GM12878 (cell line): Measurements from ENCODE around the gene ABCC4. TPM values are rescaled to one million over a fixed set of nuclear protein-coding genes. Genes with fewer than 3 reads are reported as not detected.

Experiments
- ATAC-seq: fragments of 200-7000 bp; cut with Tn5 transposase; 3 replicates; pipeline ENCODE4 v1.9.1; 2020; ENCODE audit warnings: mild to moderate bottlenecking, moderate library complexity
- BruUV-seq: library from RNA; stranded (reverse); fragments of 400-500 nt; replicated peaks from 2 replicates; lab custom pipeline; 2021; lab: Mats Ljungman, UMichigan
- CTCF ChIA-PET: fragments of 300-600 bp; sonication (Branson Sonifier 250); formaldehyde crosslinking; extraction: SDS; loops from one replicate; lab custom pipeline; 2021; ENCODE audit warnings: inconsistent platforms; lab: Yijun Ruan, JAX
- POLR2A ChIA-PET: fragments of 350-600 bp; formaldehyde crosslinking; extraction: SDS; loops from one replicate; lab custom pipeline; 2021; ENCODE audit warnings: inconsistent platforms; lab: Charles Lee
- RAD21 ChIA-PET: fragments of 300-600 bp; sonication (Branson Sonifier 250); formaldehyde crosslinking; loops from one replicate; lab custom pipeline; 2023; ENCODE audit warnings: antibody characterized with exemption; ENCODE audit not compliant: unreplicated experiment; lab: Charles Lee
- SMC1A ChIA-PET: fragments of 300-600 bp; sonication (Branson Sonifier 250); formaldehyde crosslinking; loops from one replicate; lab custom pipeline; 2023; ENCODE audit not compliant: unreplicated experiment, uncharacterized antibody; lab: Charles Lee
- DNase-seq: peaks from one replicate; pipeline ENCODE4 v3.0.0-alpha.2; 2011; ENCODE audit warnings: low read depth, low spot score
- FAIRE-seq: peaks from 3 replicates; lab custom pipeline; 2011; peaks lifted over from hg19 to GRCh38; lab: Jason Lieb, UNC
- H2AFZ ChIP-seq: 2 replicates; pipeline ENCODE4 v1.6.0; 2011; ENCODE audit warnings: low read depth, low read length, control low read depth; ENCODE audit not compliant: control insufficient read depth
- H3K27ac ChIP-seq: 2 replicates; pipeline ENCODE4 v1.5.1; 2011; ENCODE audit warnings: control low read depth; ENCODE audit not compliant: control insufficient read depth, insufficient read depth
- H3K27me3 ChIP-seq, 2 experiments: replicated peaks in 1 of 2; 2 replicates each; pipeline versions ENCODE4 v1.6.0 to v1.6.1; 2011; ENCODE audit warnings: low read length in 1 of 2; ENCODE audit not compliant: control insufficient read depth in 2 of 2, insufficient read depth in 2 of 2
- H3K36me3 ChIP-seq, 2 experiments: 2 replicates each; pipeline ENCODE4 v1.5.1; 2011; ENCODE audit warnings: low read length in 1 of 2; ENCODE audit not compliant: control insufficient read depth in 2 of 2, insufficient read depth in 2 of 2
- H3K4me1 ChIP-seq: 2 replicates; pipeline ENCODE4 v1.6.1; 2011; ENCODE audit warnings: mild to moderate bottlenecking, low read length, moderate library complexity, mixed read lengths; ENCODE audit not compliant: control insufficient read depth, insufficient read depth
- H3K4me2 ChIP-seq: 2 replicates; pipeline ENCODE4 v1.6.0; 2011; ENCODE audit warnings: control low read depth; ENCODE audit not compliant: control insufficient read depth, insufficient read depth
- H3K4me3 ChIP-seq: fragments of 200-600 bp; sonication (generic); 2 replicates; pipeline ENCODE4 v1.5.1; 2016
- H3K79me2 ChIP-seq: 2 replicates; pipeline ENCODE4 v1.6.0; 2011; ENCODE audit warnings: low read length; ENCODE audit not compliant: control insufficient read depth, insufficient read depth
- H3K9ac ChIP-seq: 2 replicates; pipeline ENCODE4 v1.8.0; 2011; ENCODE audit warnings: low read length, control low read depth, mixed read lengths; ENCODE audit not compliant: control insufficient read depth, insufficient read depth
- H3K9me3 ChIP-seq: replicated peaks from 3 replicates; pipeline ENCODE4 v1.5.1; 2011; ENCODE audit warnings: mild to moderate bottlenecking, low read length; ENCODE audit not compliant: control insufficient read depth, insufficient read depth
- H4K20me1 ChIP-seq: 2 replicates; pipeline ENCODE4 v1.6.0; 2011; ENCODE audit not compliant: control insufficient read depth, insufficient read depth
- CEBPZ ChIP-seq: fragments of 150-350 bp; IDR thresholded peaks from 2 replicates; pipeline ENCODE4 v1.6.1; 2016; ENCODE audit warnings: low read depth, low read length
- CHD1 ChIP-seq: IDR thresholded peaks from 2 replicates; pipeline ENCODE4 v1.6.1; 2012; ENCODE audit warnings: low read depth, low read length, improper control_type of control experiment
- E2F4 ChIP-seq: IDR thresholded peaks from 2 replicates; pipeline ENCODE4 v1.6.1; 2012; ENCODE audit warnings: low read depth, low read length, improper control_type of control experiment
- E2F8 ChIP-seq: fragments of 450-650 bp; IDR thresholded peaks from 2 replicates; pipeline ENCODE4 v1.6.1; 2018; ENCODE audit warnings: mild to moderate bottlenecking, low read depth, moderate library complexity; ENCODE audit not compliant: partially characterized antibody
- ELK1 ChIP-seq: IDR thresholded peaks from 2 replicates; pipeline ENCODE4 v1.6.1; 2012; ENCODE audit warnings: low read depth, low read length, improper control_type of control experiment
- EP300 ChIP-seq, 2 experiments: fragments of 150-350 bp in 1 of 2; IDR thresholded peaks; 2 replicates each; pipeline ENCODE4 v1.6.1; 2011 to 2012; ENCODE audit warnings: low read depth in 2 of 2, low read length in 2 of 2, borderline replicate concordance in 1 of 2, improper control_type of control experiment in 1 of 2, inconsistent platforms in 1 of 2; ENCODE audit not compliant: control insufficient read depth in 1 of 2
- IRF4 ChIP-seq: IDR thresholded peaks from 2 replicates; pipeline ENCODE4 v1.6.1; 2011; ENCODE audit warnings: low read depth, low read length
- JUNB ChIP-seq: IDR thresholded peaks from 2 replicates; pipeline ENCODE4 v1.6.1; 2016; ENCODE audit warnings: antibody characterized with exemption, mild to moderate bottlenecking
- MAX ChIP-seq: IDR thresholded peaks from 2 replicates; pipeline ENCODE4 v1.6.1; 2012; ENCODE audit warnings: low read depth, low read length, improper control_type of control experiment
- MEF2A ChIP-seq: IDR thresholded peaks from 2 replicates; pipeline ENCODE4 v1.6.1; 2011; ENCODE audit warnings: low read depth, mild to moderate bottlenecking, low read length, moderate library complexity; ENCODE audit not compliant: insufficient read depth
- PAX8 ChIP-seq: fragments of 450-650 bp; IDR thresholded peaks from 2 replicates; pipeline ENCODE4 v1.6.1; 2017; ENCODE audit warnings: mild to moderate bottlenecking, moderate library complexity
- RCOR1 ChIP-seq: conservative IDR thresholded peaks from 2 replicates; pipeline ENCODE4 v1.6.1; 2012; ENCODE audit warnings: low read depth, low read length, improper control_type of control experiment
- SIX5 ChIP-seq: IDR thresholded peaks from 2 replicates; pipeline ENCODE4 v1.6.1; 2011; ENCODE audit warnings: mild to moderate bottlenecking, low read depth, low read length, moderate library complexity; ENCODE audit not compliant: severe bottlenecking
- TARDBP ChIP-seq: IDR thresholded peaks from 2 replicates; pipeline ENCODE4 v1.6.1; 2016; ENCODE audit warnings: borderline replicate concordance
- WGBS: methylation state at CpG from one replicate; pipeline ENCODE4 v1.1.6; 2016; ENCODE audit warnings: low lambda C conversion rate; ENCODE audit not compliant: insufficient replicate concordance, insufficient coverage; ENCODE audit errors: missing lambda C conversion rate; 5-methylcytosine and 5-hydroxymethylcytosine counted together
- in situ Hi-C: fragments of 300-500 bp; cut with MboI; formaldehyde crosslinking; loops from 9 replicates; pipeline ENCODE4 v1.14.3; 2018; ENCODE audit warnings: mixed read lengths
- intact Hi-C: fragments of 100-400 bp; cut with micrococcal nuclease; formaldehyde crosslinking; loops from one replicate; pipeline ENCODE4 v1.14.2; 2022; ENCODE audit not compliant: unreplicated experiment
- polyA plus RNA-seq, 11 experiments: library from polyadenylated mRNA; depleted of rRNA in 4 of 11; unstranded in 6 of 11; stranded (reverse) in 5 of 11; fragments of >200 nt; fragmentation: Nextera tagmentation in 4 of 11; fragmentation: Illumina TruSeq in 1 of 11; extraction: Ambion mirVana in 4 of 11; extraction: Trizol in 1 of 11; gene quantifications; 1 replicate in 1 of 11; 2 replicates in 10 of 11; pipeline versions ENCODE4 v1.2.1 to v1.2.3, GENCODE V29; 2011 to 2016; ENCODE audit warnings: inconsistent platforms in 2 of 11, missing spikeins in 2 of 11, low read depth in 1 of 11
- total RNA-seq, 4 experiments: library from RNA; depleted of rRNA in 3 of 4; stranded (reverse); fragments of >200 nt in 3 of 4; fragmentation: Illumina TruSeq in 1 of 4; extraction: Trizol in 1 of 4; gene quantifications; 2 replicates each; pipeline versions ENCODE4 v1.2.1 to v1.2.3, GENCODE V29; 2013 to 2021

ABCC4 gene
- total and polyA plus RNA-seq, 10 of the 15 experiments (the other 5 are each of a cell fraction or from before 2014, with no cell fraction given): 7.2 to 44.4 (median 24.1) TPM

- FAIRE-seq (no peak), DNase-seq (no peak), ATAC-seq (no peak)
- in situ Hi-C loops: no loop called here
- no peaks in the 10 kb centered on the region for H3K79me2 ChIP-seq
- ChIA-PET POLR2A (no interaction called here), SMC1A (interaction anchor here (1.2 to 1.5 kb wide), 2 partner anchors 14 to 126 kb away, joined by 4 to 6 read pairs; no protein-coding TSS in a partner anchor), RAD21 (interaction anchor here (1.0 kb wide), 1 partner anchor 127 kb away, joined by 3 read pairs; no protein-coding TSS in a partner anchor), CTCF (interaction anchor here (1.1 to 1.2 kb wide), 3 partner anchors 19 to 88 kb away, joined by 3 to 4 read pairs (median 3); no protein-coding TSS in a partner anchor)
- H2AFZ ChIP-seq: no peak overlapping the region
- H3K36me3 ChIP-seq: no peaks in the 10 kb centered on the region
- no peak overlapping the region for H3K27ac ChIP-seq
- WGBS: 64% methylated on average over 3 of the region's 3 CpGs
- no TSS peak for BruUV-seq
- no peaks in the 10 kb centered on the region for H4K20me1 ChIP-seq
- intact Hi-C loops: no loop called here
- no peaks in the 10 kb centered on the region for H3K27me3 ChIP-seq
- no peaks in the 10 kb centered on the region for H3K4me1 ChIP-seq
- H3K4me3 ChIP-seq: no peak overlapping the region
- H3K9ac ChIP-seq: no peak overlapping the region
- no peak overlapping the region for H3K4me2 ChIP-seq
- H3K9me3 ChIP-seq: no peaks in the 10 kb centered on the region
- no peak for TF ChIP-seq RCOR1
- no peak for TF ChIP-seq SIX5
- no peak for TF ChIP-seq MAX
- TF ChIP-seq JUNB: no peak
- no peak for TF ChIP-seq TARDBP
- TF ChIP-seq CHD1: no peak
- no peak for TF ChIP-seq MEF2A
- TF ChIP-seq CEBPZ: no peak
- no peak for TF ChIP-seq IRF4
- no peak for TF ChIP-seq ELK1
- no peak for TF ChIP-seq EP300 (IDR thresholded peaks at IDR 0.05; ENCODE audit: borderline replicate concordance in 1 of 2, control insufficient read depth in 1 of 2, low read depth in 2 of 2, low read length in 2 of 2)
- TF ChIP-seq E2F8: no peak
- TF ChIP-seq PAX8: no peak
- no peak for TF ChIP-seq E2F4
These were observed 14.5 kb upstream of the ABCC4 start for GRCh38 chr13:95315752-95316151.
